Embryonic facial prominence (tissue), 1 donor: ENCODE results near the gene NCDN.

ENCODE experiments used
- DNase-seq: peaks from one replicate; pipeline ENCODE4 v3.0.0-alpha.2; 2016; ENCODE audit errors: extremely low spot score

The NCDN gene

GRCh38 chr1:35589516-35590427, 32.2 kb downstream of the NCDN start:
- no peak for DNase-seq

- DNase-seq, result no peak
These were observed 33.0 kb downstream of the NCDN start for GRCh38 chr1:35590476-35591040.

GRCh38 chr1:35591211-35591610, 33.6 kb downstream of the NCDN start:
- no peak for DNase-seq

- DNase-seq, result no peak
These were observed 35.6 kb downstream of the NCDN start for GRCh38 chr1:35592991-35593769.

GRCh38 chr1:35594005-35594760, 36.6 kb downstream of the NCDN start:
- no peak for DNase-seq

- DNase-seq, result no peak
These were observed 38.1 kb downstream of the NCDN start for GRCh38 chr1:35595684-35596083.

GRCh38 chr1:35597870-35598269, 40.3 kb downstream of the NCDN start:
- DNase-seq, result no peak

- no peak for DNase-seq
These were observed 41.3 kb downstream of the NCDN start for GRCh38 chr1:35598895-35599294.

GRCh38 chr1:35599411-35599810, 41.8 kb downstream of the NCDN start:
- no peak for DNase-seq

- no peak for DNase-seq
These were observed 43.0 kb downstream of the NCDN start for GRCh38 chr1:35600593-35600992.

GRCh38 chr1:35603468-35603867, 45.9 kb downstream of the NCDN start:
- no peak for DNase-seq

- DNase-seq, result no peak
These were observed 46.3 kb downstream of the NCDN start for GRCh38 chr1:35603941-35604340.

- no peak for DNase-seq
These were observed 47.7 kb downstream of the NCDN start for GRCh38 chr1:35605071-35605866.

GRCh38 chr1:35605867-35606182, 48.2 kb downstream of the NCDN start:
- DNase-seq, result no peak

GRCh38 chr1:35611655-35612054, 54.1 kb downstream of the NCDN start:
- DNase-seq, result no peak

- no peak for DNase-seq
These were observed 57.8 kb downstream of the NCDN start for GRCh38 chr1:35615440-35615839.
